ENCODE measurements around the gene MTTP.

The MTTP gene

GRCh38 chr4:99612281-99612680 is 37.7 kb downstream of the MTTP start:
- no peak for DNase-seq (ENCODE audit: low read depth in 2 of 2)
- no peak for TF ChIP-seq CTCF (IDR thresholded peaks at IDR 0.05; ENCODE audit: low read depth, low read length)
- no peak overlapping the region for H3K4me3 ChIP-seq (replicated peaks in 1 of 2; ENCODE audit: low read depth in 2 of 2, low read length in 2 of 2)

GRCh38 chr4:99612704-99613103 is 38.1 kb downstream of the MTTP start:
- TF ChIP-seq CTCF (IDR thresholded peaks at IDR 0.05; ENCODE audit: low read depth, low read length): no peak
- DNase-seq (ENCODE audit: low read depth in 2 of 2): no peak
- no peak overlapping the region for H3K4me3 ChIP-seq (replicated peaks in 1 of 2; ENCODE audit: low read depth in 2 of 2, low read length in 2 of 2)

- DNase-seq (ENCODE audit: low read depth in 2 of 2): no peak
- TF ChIP-seq CTCF (IDR thresholded peaks at IDR 0.05; ENCODE audit: low read depth, low read length): no peak
- H3K4me3 ChIP-seq (replicated peaks in 1 of 2; ENCODE audit: low read depth in 2 of 2, low read length in 2 of 2): no peak overlapping the region
Measured at GRCh38 chr4:99614491-99614890, 39.9 kb downstream of the MTTP start.

- H3K4me3 ChIP-seq (replicated peaks in 1 of 2; ENCODE audit: low read depth in 2 of 2, low read length in 2 of 2): no peak overlapping the region
- DNase-seq (ENCODE audit: low read depth in 2 of 2): no peak
- no peak for TF ChIP-seq CTCF (IDR thresholded peaks at IDR 0.05; ENCODE audit: low read depth, low read length)
Measured at GRCh38 chr4:99615170-99615820, 40.7 kb downstream of the MTTP start.

GRCh38 chr4:99617374-99617773 is 42.8 kb downstream of the MTTP start:
- no peak for TF ChIP-seq CTCF (IDR thresholded peaks at IDR 0.05; ENCODE audit: low read depth, low read length)
- DNase-seq (ENCODE audit: low read depth in 2 of 2): no peak
- H3K4me3 ChIP-seq (replicated peaks in 1 of 2; ENCODE audit: low read depth in 2 of 2, low read length in 2 of 2): no peak overlapping the region

- no peak for TF ChIP-seq CTCF (IDR thresholded peaks at IDR 0.05; ENCODE audit: low read depth, low read length)
- DNase-seq (ENCODE audit: low read depth in 2 of 2): no peak
- H3K4me3 ChIP-seq (replicated peaks in 1 of 2; ENCODE audit: low read depth in 2 of 2, low read length in 2 of 2): no peak overlapping the region
Measured at GRCh38 chr4:99622341-99622740, 47.7 kb downstream of the MTTP start.

- DNase-seq (ENCODE audit: low read depth in 2 of 2): no peak
- no peak for TF ChIP-seq CTCF (IDR thresholded peaks at IDR 0.05; ENCODE audit: low read depth, low read length)
- H3K4me3 ChIP-seq (replicated peaks in 1 of 2; ENCODE audit: low read depth in 2 of 2, low read length in 2 of 2): no peak overlapping the region
Measured at GRCh38 chr4:99624141-99624719, 49.6 kb downstream of the MTTP start.
